Keratinocyte (primary cell): Measurements from ENCODE around the gene PHOSPHO1. TPM values are rescaled to one million over a fixed set of nuclear protein-coding genes. Genes with fewer than 3 reads are reported as not detected.

Source experiments
- DNase-seq: peaks from one replicate; pipeline ENCODE4 v3.0.0-alpha.2; 2011; ENCODE audit warnings: low read depth, missing footprints, low spot score
- FAIRE-seq: peaks from 2 replicates; lab custom pipeline; 2011; peaks lifted over from hg19 to GRCh38; lab: Jason Lieb, UNC
- H2AFZ ChIP-seq: 2 replicates; pipeline ENCODE4 v1.6.0; 2012; ENCODE audit warnings: low read length, control low read depth, inconsistent platforms; ENCODE audit not compliant: control insufficient read depth
- H3K27ac ChIP-seq: 2 replicates; pipeline ENCODE4 v1.5.1; 2011; ENCODE audit warnings: low read length; ENCODE audit not compliant: control insufficient read depth, insufficient read depth
- H3K27me3 ChIP-seq: 3 replicates; pipeline ENCODE4 v1.6.0; 2011; ENCODE audit warnings: low read length; ENCODE audit not compliant: control insufficient read depth, insufficient read depth; ENCODE audit errors: extremely low read depth
- H3K36me3 ChIP-seq, 2 experiments: 2 replicates in 1 of 2; 3 replicates in 1 of 2; pipeline ENCODE4 v1.5.1; 2011; ENCODE audit warnings: low read length in 2 of 2, mild to moderate bottlenecking in 1 of 2; ENCODE audit not compliant: control insufficient read depth in 2 of 2, insufficient read depth in 2 of 2; ENCODE audit errors: extremely low read depth in 1 of 2
- H3K4me1 ChIP-seq: 3 replicates; pipeline ENCODE4 v1.5.1; 2011; ENCODE audit warnings: low read length; ENCODE audit not compliant: control insufficient read depth, insufficient read depth; ENCODE audit errors: extremely low read depth
- H3K4me2 ChIP-seq: 3 replicates; pipeline ENCODE4 v1.6.0; 2011; ENCODE audit warnings: low read depth, low read length; ENCODE audit not compliant: control insufficient read depth, insufficient read depth; ENCODE audit errors: extremely low read depth
- H3K4me3 ChIP-seq, 3 experiments: fragments of 200-600 bp in 1 of 3; sonication (generic) in 1 of 3; 2 replicates in 2 of 3; 3 replicates in 1 of 3; pipeline ENCODE4 v1.5.1; 2011 to 2016; ENCODE audit warnings: low read length in 3 of 3, mild to moderate bottlenecking in 3 of 3, control low read depth in 2 of 3, inconsistent platforms in 1 of 3, low read depth in 1 of 3, mixed read lengths in 1 of 3, mixed run types in 1 of 3, moderate library complexity in 1 of 3; ENCODE audit not compliant: control insufficient read depth in 2 of 3, insufficient read depth in 2 of 3; ENCODE audit errors: extremely low read depth in 1 of 3
- H3K79me2 ChIP-seq: 2 replicates; pipeline ENCODE4 v1.6.0; 2012; ENCODE audit warnings: low read length; ENCODE audit not compliant: control insufficient read depth, insufficient read depth
- H3K9ac ChIP-seq: 3 replicates; pipeline ENCODE4 v1.6.0; 2011; ENCODE audit warnings: low read length; ENCODE audit not compliant: control insufficient read depth, insufficient read depth; ENCODE audit errors: extremely low read depth
- H3K9me1 ChIP-seq: 3 replicates; pipeline ENCODE4 v1.6.0; 2011; ENCODE audit warnings: low read length; ENCODE audit not compliant: control insufficient read depth, insufficient read depth; ENCODE audit errors: extremely low read depth
- H3K9me3 ChIP-seq: 2 replicates; pipeline ENCODE4 v1.5.1; 2012; ENCODE audit warnings: low read depth, low read length; ENCODE audit not compliant: control insufficient read depth
- H4K20me1 ChIP-seq: 3 replicates; pipeline ENCODE4 v1.6.0; 2011; ENCODE audit warnings: low read length; ENCODE audit not compliant: control insufficient read depth, insufficient read depth; ENCODE audit errors: extremely low read depth
- CTCF ChIP-seq, 3 experiments: IDR thresholded peaks in 1 of 3; conservative IDR thresholded peaks in 1 of 3; optimal IDR thresholded peaks in 1 of 3; 2 replicates in 2 of 3; 3 replicates in 1 of 3; pipeline versions ENCODE3 to v1.5.1; 2011; ENCODE audit warnings: low read length in 3 of 3, mild to moderate bottlenecking in 3 of 3, moderate library complexity in 2 of 3, control low read depth in 1 of 3, inconsistent platforms in 1 of 3; ENCODE audit not compliant: insufficient read depth in 2 of 3; ENCODE audit errors: extremely low read depth in 1 of 3
- EZH2 ChIP-seq: IDR thresholded peaks from one replicate; pipeline ENCODE4 v1.6.1; 2012; ENCODE audit warnings: inconsistent platforms, mild to moderate bottlenecking, low read length, moderate library complexity
- dilution Hi-C: fragments of 300-500 bp; cut with MboI; formaldehyde crosslinking; loops from one replicate; pipeline ENCODE4 v1.7.0; 2020; ENCODE audit warnings: low sequenced_read_pairs; ENCODE audit not compliant: extremely low pct_ligation_motif_present
- polyA plus RNA-seq, 5 experiments: library from polyadenylated mRNA; depleted of rRNA in 3 of 5; stranded (reverse) in 3 of 5; stranded (forward) in 1 of 5; unstranded in 1 of 5; fragments of >200 nt; gene quantifications; 1 replicate in 1 of 5; 2 replicates in 3 of 5; 3 replicates in 1 of 5; pipeline versions ENCODE4 v1.2.1 to v1.2.3, GENCODE V29; 2011 to 2012; ENCODE audit warnings: missing spikeins in 2 of 5, low read depth in 1 of 5, low replicate concordance in 1 of 5

PHOSPHO1 gene
- polyA plus RNA-seq, 1 donor (not counting 4 experiments of a cell fraction or from before 2014, with no cell fraction given), result 0.04 TPM

- dilution Hi-C loops, result loop anchor here (10.0 kb wide), 1 partner anchor 80 kb away; no protein-coding TSS in a partner anchor
These were observed 26.1 kb downstream of the PHOSPHO1 start for GRCh38 chr17:49204516-49204915.

GRCh38 chr17:49203796-49204195 lies 26.8 kb downstream of the PHOSPHO1 start:
- Histone ChIP-seq H4K20me1 (no peaks in the 10 kb centered on the region), H3K27me3 (peaks cover 19% of the 10 kb centered on the region), H3K4me1 (no peaks in the 10 kb centered on the region), H3K9me1 (no peaks in the 10 kb centered on the region), H2AFZ (no peak overlapping the region), H3K9me3 (no peaks in the 10 kb centered on the region), H3K79me2 (no peaks in the 10 kb centered on the region), H3K36me3 (no peaks in the 10 kb centered on the region), H3K4me2 (no peak overlapping the region), H3K27ac (no peak overlapping the region), H3K4me3 (no peak overlapping the region), H3K9ac (no peak overlapping the region)
- FAIRE-seq (no peak), DNase-seq (no peak)
- dilution Hi-C loops, result loop anchor here (10.0 kb wide), 1 partner anchor 81 kb away; no protein-coding TSS in a partner anchor
- TF ChIP-seq EZH2 (no peak), CTCF (optimal IDR thresholded peaks at IDR 0.05 in 1 of 3, IDR thresholded peaks at IDR 0.05 in 1 of 3, conservative IDR thresholded peaks at IDR 0.05 in 1 of 3; ENCODE audit: extremely low read depth in 1 of 3, insufficient read depth in 2 of 3, low read length in 3 of 3) (no peak)

More at GRCh38 chr17:49204516-49204915, 26.1 kb downstream of the PHOSPHO1 start:
- Histone ChIP-seq H2AFZ (no peak overlapping the region), H3K27ac (no peak overlapping the region), H3K9ac (no peak overlapping the region), H3K4me3 (no peak overlapping the region), H3K9me3 (no peaks in the 10 kb centered on the region), H3K4me2 (no peak overlapping the region), H4K20me1 (no peaks in the 10 kb centered on the region), H3K9me1 (no peaks in the 10 kb centered on the region), H3K4me1 (peaks cover 3% of the 10 kb centered on the region), H3K27me3 (peaks cover 20% of the 10 kb centered on the region), H3K79me2 (no peaks in the 10 kb centered on the region), H3K36me3 (no peaks in the 10 kb centered on the region)
- no peak for DNase-seq
- TF ChIP-seq CTCF (optimal IDR thresholded peaks at IDR 0.05 in 1 of 3, IDR thresholded peaks at IDR 0.05 in 1 of 3, conservative IDR thresholded peaks at IDR 0.05 in 1 of 3; ENCODE audit: extremely low read depth in 1 of 3, insufficient read depth in 2 of 3, low read length in 3 of 3) (no peak), EZH2 (no peak)
- FAIRE-seq, result no peak
